Mucosa of stomach (tissue), 1 donor: Measurements from ENCODE around the gene HIPK2.

Source experiments
- H3K27me3 ChIP-seq: one replicate; pipeline ENCODE4 v1.7.0; 2013; ENCODE audit warnings: mild to moderate bottlenecking, low read length; ENCODE audit not compliant: control insufficient read depth, insufficient read depth
- H3K36me3 ChIP-seq: one replicate; pipeline ENCODE4 v1.7.0; 2013; ENCODE audit warnings: low read length; ENCODE audit not compliant: control insufficient read depth, insufficient read depth
- H3K4me1 ChIP-seq: one replicate; pipeline ENCODE4 v1.7.0; 2013; ENCODE audit warnings: mild to moderate bottlenecking, low read length; ENCODE audit not compliant: control insufficient read depth, insufficient read depth
- H3K4me3 ChIP-seq: one replicate; pipeline ENCODE4 v1.7.0; 2013; ENCODE audit warnings: low read length
- H3K9ac ChIP-seq: one replicate; pipeline ENCODE4 v1.7.0; 2013; ENCODE audit warnings: mild to moderate bottlenecking, low read length, moderate library complexity
- H3K9me3 ChIP-seq: one replicate; pipeline ENCODE4 v1.7.0; 2013; ENCODE audit warnings: mild to moderate bottlenecking, low read length, moderate library complexity; ENCODE audit not compliant: control insufficient read depth
- donor health status: Pancreatic carcinoma.

The HIPK2 gene

GRCh38 chr7:139525239-139525638, 252.6 kb downstream of the HIPK2 start:
- Histone ChIP-seq H3K9me3 (no peaks in the 10 kb centered on the region), H3K27me3 (peaks cover 47% of the 10 kb centered on the region), H3K4me1 (peaks cover 3% of the 10 kb centered on the region), H3K36me3 (no peaks in the 10 kb centered on the region), H3K9ac (no peak overlapping the region), H3K4me3 (no peak overlapping the region)

- no peaks in the 10 kb centered on the region for H3K36me3 ChIP-seq
- no peak overlapping the region for H3K9ac ChIP-seq
- H3K27me3 ChIP-seq: peaks cover 47% of the 10 kb centered on the region
- peaks cover 3% of the 10 kb centered on the region for H3K4me1 ChIP-seq
- no peaks in the 10 kb centered on the region for H3K9me3 ChIP-seq
- no peak overlapping the region for H3K4me3 ChIP-seq
Observed at GRCh38 chr7:139523968-139524815, 253.6 kb downstream of the HIPK2 start.

GRCh38 chr7:139523199-139523941, 254.4 kb downstream of the HIPK2 start, which contains the start of gene CLEC2L:
Gene CLEC2L (plus strand): TSS chr7:139523685. CDS start chr7:139523928, 243 bp downstream.
- H3K36me3 ChIP-seq: no peaks in the 10 kb centered on the region
- no peak within 1 kb of the TSS for H3K4me3 ChIP-seq
- peaks cover 3% of the 10 kb centered on the region for H3K4me1 ChIP-seq
- no peak within 1 kb of the TSS for H3K9ac ChIP-seq
- peaks cover 47% of the 10 kb centered on the region for H3K27me3 ChIP-seq
- H3K9me3 ChIP-seq: no peaks in the 10 kb centered on the region

- H3K4me1 ChIP-seq: peaks cover 3% of the 10 kb centered on the region
- no peaks in the 10 kb centered on the region for H3K9me3 ChIP-seq
- H3K27me3 ChIP-seq: peaks cover 47% of the 10 kb centered on the region
- H3K4me3 ChIP-seq: no peak overlapping the region
- H3K9ac ChIP-seq: no peak overlapping the region
- H3K36me3 ChIP-seq: no peaks in the 10 kb centered on the region
Observed at GRCh38 chr7:139522830-139523198, 255.0 kb downstream of the HIPK2 start.

GRCh38 chr7:139521439-139521838, 256.4 kb downstream of the HIPK2 start:
- peaks cover 3% of the 10 kb centered on the region for H3K4me1 ChIP-seq
- H3K27me3 ChIP-seq: peaks cover 40% of the 10 kb centered on the region
- no peaks in the 10 kb centered on the region for H3K36me3 ChIP-seq
- H3K9me3 ChIP-seq: no peaks in the 10 kb centered on the region
- no peak overlapping the region for H3K9ac ChIP-seq
- no peak overlapping the region for H3K4me3 ChIP-seq

- no peaks in the 10 kb centered on the region for H3K36me3 ChIP-seq
- no peak overlapping the region for H3K4me3 ChIP-seq
- H3K27me3 ChIP-seq: peaks cover 3% of the 10 kb centered on the region
- H3K9me3 ChIP-seq: no peaks in the 10 kb centered on the region
- H3K9ac ChIP-seq: no peak overlapping the region
- H3K4me1 ChIP-seq: no peaks in the 10 kb centered on the region
Observed at GRCh38 chr7:139515266-139515665, 262.5 kb downstream of the HIPK2 start.
